Islet of Langerhans (tissue), 1 donor: Measurements from ENCODE around the gene TTLL8.

Experiments used
- FAIRE-seq: peaks from one replicate; lab custom pipeline; 2011; peaks lifted over from hg19 to GRCh38; lab: Jason Lieb, UNC

The TTLL8 gene

GRCh38 chr22:50040717-50041116 lies 17.4 kb downstream of the TTLL8 start:
- FAIRE-seq: no peak

GRCh38 chr22:50039669-50040443 lies 18.2 kb downstream of the TTLL8 start:
- no peak for FAIRE-seq

GRCh38 chr22:50035976-50036724 lies 21.9 kb downstream of the TTLL8 start:
- no peak for FAIRE-seq

- FAIRE-seq: no peak
These were observed 22.8 kb downstream of the TTLL8 start for GRCh38 chr22:50035131-50035881.

- FAIRE-seq: no peak
These were observed 23.7 kb downstream of the TTLL8 start for GRCh38 chr22:50034126-50035081.

GRCh38 chr22:50032941-50033601 lies 25.0 kb downstream of the TTLL8 start:
- FAIRE-seq: no peak

GRCh38 chr22:50032109-50032871 lies 25.8 kb downstream of the TTLL8 start:
- FAIRE-seq: no peak

GRCh38 chr22:50031189-50032091 lies 26.7 kb downstream of the TTLL8 start:
- no peak for FAIRE-seq

GRCh38 chr22:50030297-50031188 lies 27.6 kb downstream of the TTLL8 start:
- no peak for FAIRE-seq

GRCh38 chr22:50027639-50028537 lies 30.2 kb downstream of the TTLL8 start:
- FAIRE-seq: no peak

- no peak for FAIRE-seq
These were observed 32.1 kb downstream of the TTLL8 start for GRCh38 chr22:50025993-50026392.

- no peak for FAIRE-seq
These were observed 35.8 kb downstream of the TTLL8 start for GRCh38 chr22:50022171-50022819.

GRCh38 chr22:50020606-50021005 lies 37.5 kb downstream of the TTLL8 start:
- no peak for FAIRE-seq

GRCh38 chr22:50019316-50019715 lies 38.8 kb downstream of the TTLL8 start:
- FAIRE-seq: no peak

GRCh38 chr22:50018608-50019285 lies 39.4 kb downstream of the TTLL8 start:
- no peak for FAIRE-seq

- FAIRE-seq: no peak
These were observed 40.3 kb downstream of the TTLL8 start for GRCh38 chr22:50017701-50018224.
